GM23248 (cell line): ENCODE results near the gene QSOX1. TPM values are rescaled to one million over a fixed set of nuclear protein-coding genes. Genes with fewer than 3 reads are reported as not detected.

ENCODE experiments used
- DNase-seq: peaks from one replicate; pipeline ENCODE4 v3.0.0-alpha.2; 2015
- H2AFZ ChIP-seq: fragments of 200-600 bp; sonication (generic); 2 replicates; pipeline ENCODE4 v1.6.1; 2016; ENCODE audit warnings: antibody characterized with exemption
- H3F3A ChIP-seq: fragments of 200-600 bp; sonication (generic); 2 replicates; pipeline ENCODE4 v1.6.1; 2016; ENCODE audit warnings: mild to moderate bottlenecking, antibody characterized with exemption, mixed run types; ENCODE audit not compliant: insufficient read depth
- H3K27ac ChIP-seq: fragments of 200-600 bp; sonication (generic); 2 replicates; pipeline ENCODE4 v1.5.1; 2016; ENCODE audit warnings: mild to moderate bottlenecking
- H3K27me3 ChIP-seq: fragments of 200-600 bp; sonication (generic); replicated peaks from 2 replicates; pipeline ENCODE4 v1.6.1; 2016; ENCODE audit warnings: mild to moderate bottlenecking; ENCODE audit not compliant: insufficient read depth
- H3K36me3 ChIP-seq: fragments of 200-600 bp; sonication (generic); 2 replicates; pipeline ENCODE4 v1.6.1; 2016; ENCODE audit warnings: low read depth, mild to moderate bottlenecking
- H3K4me1 ChIP-seq: fragments of 200-600 bp; sonication (generic); 2 replicates; pipeline ENCODE4 v1.6.1; 2016; ENCODE audit warnings: mild to moderate bottlenecking; ENCODE audit not compliant: insufficient read depth
- H3K4me2 ChIP-seq: fragments of 200-600 bp; sonication (generic); one replicate; pipeline ENCODE4 v1.6.1; 2016; ENCODE audit warnings: mild to moderate bottlenecking; ENCODE audit not compliant: unreplicated experiment
- H3K4me3 ChIP-seq: fragments of 200-600 bp; sonication (generic); 2 replicates; pipeline ENCODE4 v1.5.1; 2016; ENCODE audit warnings: mild to moderate bottlenecking
- H3K79me2 ChIP-seq: fragments of 200-600 bp; sonication (generic); 2 replicates; pipeline ENCODE4 v1.6.1; 2016; ENCODE audit warnings: mild to moderate bottlenecking; ENCODE audit not compliant: insufficient read depth
- H3K9ac ChIP-seq: fragments of 200-600 bp; sonication (generic); 2 replicates; pipeline ENCODE4 v1.6.1; 2016; ENCODE audit warnings: mild to moderate bottlenecking
- H3K9me2 ChIP-seq: fragments of 200-600 bp; sonication (generic); 2 replicates; pipeline ENCODE4 v1.6.1; 2016; ENCODE audit warnings: mixed run types, mild to moderate bottlenecking, moderate library complexity; ENCODE audit not compliant: insufficient read depth
- H3K9me3 ChIP-seq: fragments of 200-600 bp; sonication (generic); one replicate; pipeline ENCODE4 v1.6.1; 2017; ENCODE audit warnings: low read depth
- H4K20me1 ChIP-seq: fragments of 200-600 bp; sonication (generic); 2 replicates; pipeline ENCODE4 v1.6.0; 2016; ENCODE audit not compliant: insufficient read depth
- EZH2 ChIP-seq: fragments of 200-600 bp; sonication (generic); IDR thresholded peaks from 2 replicates; pipeline ENCODE4 v1.6.1; 2018; ENCODE audit warnings: antibody characterized with exemption, mild to moderate bottlenecking; ENCODE audit not compliant: insufficient read depth, poor library complexity, severe bottlenecking
- EZH2phosphoT487 ChIP-seq: fragments of 200-600 bp; sonication (generic); IDR thresholded peaks from 2 replicates; pipeline ENCODE4 v1.6.1; 2018; ENCODE audit warnings: antibody characterized with exemption, moderate library complexity, mild to moderate bottlenecking, low read depth; ENCODE audit not compliant: insufficient read depth
- WGBS, 2 experiments: methylation state at CpG; one replicate each; pipeline ENCODE4 v1.1.6; 2015 to 2017; ENCODE audit warnings: low lambda C conversion rate in 2 of 2, low coverage in 1 of 2; ENCODE audit errors: missing lambda C conversion rate in 2 of 2; 5-methylcytosine and 5-hydroxymethylcytosine counted together
- in situ Hi-C: fragments of 300-500 bp; cut with MboI; formaldehyde crosslinking; loops from 2 replicates; pipeline ENCODE4 v1.15.0; 2020
- polyA plus RNA-seq: library from polyadenylated mRNA; unstranded; fragments of >200 nt; fragmentation: Nextera tagmentation; extraction: Ambion mirVana; gene quantifications from 2 replicates; pipeline ENCODE4 v1.2.1, GENCODE V29; 2016
- total RNA-seq: library from RNA; depleted of rRNA; stranded (reverse); fragments of >200 nt; shearing (Covaris generic); gene quantifications from 2 replicates; pipeline ENCODE4 v1.2.3, GENCODE V29; 2014

The QSOX1 gene
- total and polyA plus RNA-seq, 2 experiments from 2014 or later = 270 to 519 TPM

DNA sequence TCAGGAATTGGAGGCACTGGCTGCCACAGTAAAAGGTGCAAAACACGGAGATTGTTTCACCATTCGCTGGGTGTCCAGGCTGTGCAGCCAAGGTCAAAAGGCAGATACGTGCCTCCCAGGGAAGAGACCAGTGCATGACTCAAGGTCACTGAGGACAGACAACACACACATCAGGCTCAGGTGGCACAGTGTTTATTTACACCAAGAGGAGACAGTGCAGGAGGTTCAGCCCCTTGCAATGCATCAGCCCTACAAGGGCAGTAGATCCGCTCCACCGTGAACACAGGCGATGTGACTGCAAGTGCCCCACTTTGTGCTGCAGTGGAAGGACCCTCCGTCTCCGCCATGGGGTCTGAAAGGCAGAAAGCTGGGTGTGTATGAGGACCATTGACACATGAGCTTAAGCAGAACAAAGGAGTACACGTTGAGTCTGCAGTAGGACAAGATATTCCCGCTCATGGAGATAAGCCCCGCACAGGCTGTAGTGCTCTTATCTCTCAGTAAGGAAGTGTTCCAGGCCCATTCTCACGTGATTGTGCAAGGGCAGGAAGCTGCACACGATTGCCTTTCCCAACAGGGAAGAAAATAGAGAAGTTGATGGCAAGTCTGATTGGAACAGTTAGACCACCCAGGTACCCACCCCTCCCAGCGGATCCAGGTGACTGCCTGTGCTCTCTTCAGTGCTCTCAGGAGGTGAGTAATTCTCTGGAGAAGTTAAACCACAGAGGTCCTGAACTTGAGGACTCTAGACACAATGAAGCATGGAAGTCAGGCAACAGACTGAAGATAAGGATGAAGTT, 37.5 kb upstream of the QSOX1 start:
- no peak overlapping the region for H3K9ac ChIP-seq
- no peaks in the 10 kb centered on the region for H3K27me3 ChIP-seq
- H4K20me1 ChIP-seq = no peaks in the 10 kb centered on the region
- H3K4me2 ChIP-seq = no peak overlapping the region
- TF ChIP-seq EZH2phosphoT487 = no peak
- no peaks in the 10 kb centered on the region for H3K9me2 ChIP-seq
- peak overlapping the region; percentile 64 for H3K27ac ChIP-seq
- H3K4me1 ChIP-seq = peaks cover 14% of the 10 kb centered on the region
- peak overlapping the region; percentile 27; the same call in 1 of the 2 replicates for H2AFZ ChIP-seq
- WGBS, 2 experiments = 74 to 75% methylated on average over 14 of the region's 14 CpGs
- H3K9me3 ChIP-seq = no peaks in the 10 kb centered on the region
- in situ Hi-C loops = no loop called here
- no peaks in the 10 kb centered on the region; the same call in 1 of the 2 replicates for H3K36me3 ChIP-seq
- peaks cover 38% of the 10 kb centered on the region for H3F3A ChIP-seq
- DNase-seq = no peak
- no peaks in the 10 kb centered on the region for H3K79me2 ChIP-seq
- no peak overlapping the region for H3K4me3 ChIP-seq

DNA sequence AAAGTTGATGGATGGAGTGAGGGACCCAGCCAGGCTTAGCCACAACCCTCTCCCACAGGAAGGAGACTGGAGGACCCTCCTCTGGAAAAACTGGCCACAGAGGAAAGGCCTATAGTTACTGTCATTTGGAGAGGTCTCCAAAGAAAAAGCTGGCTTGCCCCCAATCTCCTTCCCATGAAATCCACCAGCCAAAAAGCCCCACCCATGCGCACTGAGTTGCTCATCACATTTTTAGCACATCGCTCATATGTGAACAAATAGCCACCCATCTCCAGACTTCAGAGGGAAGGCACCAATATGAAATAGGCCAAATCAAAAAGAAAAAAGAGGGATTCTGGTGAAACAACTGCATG, 36.9 kb upstream of the QSOX1 start:
- 34 to 51% methylated on average over 2 of the region's 2 CpGs for WGBS, 2 experiments
- Histone ChIP-seq H3F3A (peaks cover 38% of the 10 kb centered on the region), H3K9me3 (no peaks in the 10 kb centered on the region), H3K36me3 (no peaks in the 10 kb centered on the region; the same call in 1 of the 2 replicates), H3K27ac (peak overlapping the region; percentile 64), H3K9me2 (no peaks in the 10 kb centered on the region), H2AFZ (peak overlapping the region; percentile 27; the same call in 1 of the 2 replicates), H3K4me3 (no peak overlapping the region), H3K4me1 (peaks cover 14% of the 10 kb centered on the region), H3K79me2 (no peaks in the 10 kb centered on the region), H3K27me3 (no peaks in the 10 kb centered on the region), H4K20me1 (no peaks in the 10 kb centered on the region), H3K4me2 (peak overlapping the region; percentile 49), H3K9ac (no peak overlapping the region)
- TF ChIP-seq EZH2 = no peak
- no peak for TF ChIP-seq EZH2phosphoT487
- in situ Hi-C loops = no loop called here
- DNase-seq = peak; percentile 88

DNA sequence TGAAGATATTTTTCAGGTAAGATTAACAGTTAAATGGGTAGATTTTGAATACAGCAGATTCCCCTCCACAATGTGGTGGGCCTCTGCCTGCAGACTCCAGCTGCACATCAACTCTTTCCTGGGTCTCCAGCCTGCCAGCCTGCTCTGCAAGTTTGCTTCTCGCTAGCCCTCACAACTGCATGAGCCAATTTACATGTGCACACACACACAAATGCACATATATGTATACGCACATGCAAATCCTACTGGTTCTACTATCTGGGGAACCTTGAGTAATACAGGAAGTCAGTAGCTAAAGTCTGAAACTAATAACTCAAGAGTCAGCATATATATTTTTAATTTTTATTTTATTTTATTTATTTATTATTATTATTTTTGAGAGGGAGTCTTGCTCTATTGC, 34.8 kb upstream of the QSOX1 start:
- Histone ChIP-seq H3F3A (peaks cover 30% of the 10 kb centered on the region), H3K9ac (no peak overlapping the region), H2AFZ (no peak overlapping the region), H3K27me3 (no peaks in the 10 kb centered on the region), H3K4me2 (no peak overlapping the region), H3K36me3 (no peaks in the 10 kb centered on the region), H3K4me1 (peaks cover 14% of the 10 kb centered on the region), H3K9me2 (no peaks in the 10 kb centered on the region), H4K20me1 (no peaks in the 10 kb centered on the region), H3K27ac (no peak overlapping the region), H3K4me3 (no peak overlapping the region), H3K9me3 (no peaks in the 10 kb centered on the region), H3K79me2 (no peaks in the 10 kb centered on the region)
- DNase-seq = no peak
- TF ChIP-seq EZH2 = no peak
- TF ChIP-seq EZH2phosphoT487 = no peak
- in situ Hi-C loops = no loop called here
- 97 to 100% methylated on average over 2 of the region's 2 CpGs for WGBS, 2 experiments

GRCh38 chr1:180123463-180123936, 31.2 kb upstream of the QSOX1 start:
- Histone ChIP-seq H3K27ac (no peak overlapping the region), H2AFZ (no peak overlapping the region), H3K36me3 (no peaks in the 10 kb centered on the region), H3K4me1 (no peaks in the 10 kb centered on the region), H3K9me3 (no peaks in the 10 kb centered on the region), H4K20me1 (no peaks in the 10 kb centered on the region), H3K4me3 (no peak overlapping the region), H3F3A (0 out of 2 replicates have a peak, but pooled peaks cover 6% of the 10 kb centered on the region), H3K9me2 (no peaks in the 10 kb centered on the region), H3K9ac (no peak overlapping the region), H3K27me3 (no peaks in the 10 kb centered on the region), H3K4me2 (no peak overlapping the region), H3K79me2 (no peaks in the 10 kb centered on the region)
- in situ Hi-C loops = no loop called here
- TF ChIP-seq EZH2phosphoT487 (no peak), EZH2 (no peak)
- 68 to 72% methylated on average over 4 of the region's 4 CpGs for WGBS, 2 experiments
- DNase-seq = peak; percentile 68
